ENCODE measurements around the gene CEND1.

Gene CEND1

DNA sequence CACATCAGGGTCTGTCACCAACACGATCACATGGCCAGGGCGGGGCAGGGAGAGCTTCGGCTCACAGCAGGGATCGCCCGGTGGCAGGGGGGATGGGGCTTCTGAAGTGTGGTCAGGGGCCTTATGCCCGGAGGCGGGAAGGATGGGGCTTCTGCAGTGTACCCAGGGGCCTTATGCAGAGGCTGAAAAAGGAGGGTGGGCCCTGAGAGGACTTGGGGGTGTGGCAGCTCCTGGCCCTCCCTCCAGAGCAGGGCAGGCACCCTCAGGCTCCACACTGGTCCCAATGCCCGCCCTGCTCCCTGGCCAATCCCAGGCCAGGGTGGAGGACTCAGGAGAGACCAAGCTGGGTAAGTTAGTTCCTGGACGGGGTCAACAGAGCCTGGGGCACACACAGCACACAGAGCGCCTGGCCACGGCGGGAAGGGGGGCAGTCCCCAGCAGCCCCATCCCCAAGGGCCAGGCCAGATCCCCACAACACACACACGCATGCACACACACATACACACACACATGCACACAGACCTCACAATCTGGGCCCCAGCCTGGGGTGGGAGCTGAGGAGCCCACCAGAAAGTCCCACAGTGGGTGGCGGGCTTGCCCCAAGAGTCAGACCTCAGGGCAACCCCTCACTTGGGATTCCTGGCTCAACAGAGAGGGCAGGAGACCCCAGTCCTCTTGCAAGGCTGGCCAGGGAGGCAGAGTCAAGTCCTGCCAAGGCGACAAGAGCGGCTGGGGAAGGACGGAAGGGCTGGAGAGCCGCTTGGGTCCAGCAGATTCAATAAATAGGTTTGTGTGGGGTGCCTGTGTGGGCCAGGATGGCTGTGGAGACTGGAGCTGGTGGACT, 1.1 kb upstream of the CEND1 start:
- Mint-ChIP-seq H3K4me1 (peaks cover 2 to 26% of the 10 kb centered on the region in 2 donors), H3K27me3 (peaks cover 3 to 12% of the 10 kb centered on the region in 2 donors), H3K27ac (peak overlapping the region; percentile 75), H3K36me3 (peaks cover 22 to 29% of the 10 kb centered on the region in 2 donors), H3K9me3 (no peaks in the 10 kb centered on the region), H3K4me3 (peak overlapping the region in 1 of 2 donors; percentile 25)
- DNase-seq: no peak
- ATAC-seq (replicated peaks): no peak

DNA sequence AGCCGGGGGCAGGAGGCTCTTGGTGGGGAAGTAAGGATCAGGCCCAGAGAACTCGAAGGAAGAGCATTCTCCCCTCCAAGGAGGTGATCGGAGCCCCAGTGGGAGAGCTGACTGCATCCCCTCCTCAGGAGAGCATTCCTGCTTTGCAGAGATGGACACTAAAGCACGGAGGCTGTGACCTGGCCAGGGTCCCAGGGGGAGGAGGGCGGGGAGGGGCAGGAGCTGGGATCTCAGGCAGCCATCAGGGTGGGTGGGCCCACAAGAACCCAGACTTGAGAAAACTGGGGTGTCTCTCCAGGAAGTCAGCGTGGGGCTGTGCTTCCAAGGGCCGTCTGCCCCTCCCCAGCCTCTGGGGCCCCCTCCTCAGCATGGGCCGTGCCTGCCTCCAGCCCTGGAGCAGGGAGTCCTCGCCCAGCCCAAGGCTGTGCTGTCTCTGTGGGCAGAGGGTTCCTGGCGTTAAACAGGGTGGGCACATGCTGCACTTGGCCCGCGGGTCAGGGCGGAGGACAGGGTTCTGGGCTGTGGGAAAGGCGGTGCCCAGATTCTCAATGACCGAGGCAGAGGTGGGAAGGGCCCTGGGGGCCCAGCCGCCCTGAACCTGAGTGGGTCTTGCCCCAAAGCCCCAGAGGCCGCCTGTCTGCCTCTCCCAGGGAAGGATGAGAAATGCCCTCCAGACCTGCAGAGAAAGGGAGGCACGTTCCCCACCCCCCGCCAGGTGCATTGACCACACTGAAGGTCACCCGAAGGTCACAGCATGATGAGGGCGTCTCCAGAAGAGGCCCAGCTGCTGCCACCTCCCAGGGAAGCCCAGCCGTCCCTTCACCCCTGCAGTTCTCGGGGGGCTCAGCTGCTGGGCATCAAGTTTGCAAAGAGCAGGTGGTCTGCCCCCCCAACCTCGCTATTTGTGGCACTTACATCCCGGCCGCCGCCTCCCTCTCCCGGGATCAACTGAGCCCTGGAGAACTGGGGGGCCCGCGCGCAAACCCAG, 643 bp downstream of the CEND1 start:
- H3K27ac Mint-ChIP-seq: peak overlapping the region; percentile 82
- H3K27me3 Mint-ChIP-seq: peaks cover 3 to 12% of the 10 kb centered on the region in 2 donors
- ATAC-seq (replicated peaks): peak in 1 of 2 donors; percentile 18
- H3K4me1 Mint-ChIP-seq: peaks cover 2 to 18% of the 10 kb centered on the region in 2 donors
- peak overlapping the region; percentile 47 to 62 for H3K4me3 Mint-ChIP-seq
- no peaks in the 10 kb centered on the region for H3K9me3 Mint-ChIP-seq
- no peak for DNase-seq
- peaks cover 22 to 29% of the 10 kb centered on the region in 2 donors for H3K36me3 Mint-ChIP-seq

DNA sequence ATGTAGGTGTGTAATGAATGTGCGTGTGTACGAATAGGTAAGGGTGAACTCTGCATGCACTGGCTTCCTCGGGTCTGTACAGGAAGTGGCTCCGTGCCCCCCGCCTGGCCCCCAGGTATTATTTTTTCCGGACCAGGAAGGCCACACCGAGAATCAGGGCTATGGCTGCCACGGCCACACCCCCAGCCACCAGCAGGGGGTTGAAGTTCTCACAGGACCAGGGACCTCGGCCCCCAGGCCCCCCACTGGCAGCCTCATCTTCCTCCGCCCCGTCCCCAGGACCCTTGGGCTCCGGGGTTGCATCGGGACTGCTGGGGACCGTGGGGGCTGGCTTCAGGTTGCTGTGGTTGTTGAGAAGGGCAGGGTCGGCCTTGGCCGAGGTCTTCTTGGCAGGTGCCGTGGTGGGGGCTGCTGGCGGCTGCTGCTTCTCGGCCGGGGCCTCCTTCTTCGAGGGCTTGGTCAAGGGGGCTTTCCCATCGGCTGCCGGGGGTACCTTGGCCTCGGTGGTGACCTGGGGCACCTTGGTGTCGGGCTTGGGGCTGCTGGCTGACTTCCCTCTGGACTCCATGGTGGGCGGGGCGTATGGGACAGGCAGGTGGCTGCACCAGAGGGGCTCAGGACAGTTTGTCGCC, 1.8 kb downstream of the CEND1 start:
- H3K4me1 Mint-ChIP-seq: peaks cover 2 to 24% of the 10 kb centered on the region in 2 donors

DNA sequence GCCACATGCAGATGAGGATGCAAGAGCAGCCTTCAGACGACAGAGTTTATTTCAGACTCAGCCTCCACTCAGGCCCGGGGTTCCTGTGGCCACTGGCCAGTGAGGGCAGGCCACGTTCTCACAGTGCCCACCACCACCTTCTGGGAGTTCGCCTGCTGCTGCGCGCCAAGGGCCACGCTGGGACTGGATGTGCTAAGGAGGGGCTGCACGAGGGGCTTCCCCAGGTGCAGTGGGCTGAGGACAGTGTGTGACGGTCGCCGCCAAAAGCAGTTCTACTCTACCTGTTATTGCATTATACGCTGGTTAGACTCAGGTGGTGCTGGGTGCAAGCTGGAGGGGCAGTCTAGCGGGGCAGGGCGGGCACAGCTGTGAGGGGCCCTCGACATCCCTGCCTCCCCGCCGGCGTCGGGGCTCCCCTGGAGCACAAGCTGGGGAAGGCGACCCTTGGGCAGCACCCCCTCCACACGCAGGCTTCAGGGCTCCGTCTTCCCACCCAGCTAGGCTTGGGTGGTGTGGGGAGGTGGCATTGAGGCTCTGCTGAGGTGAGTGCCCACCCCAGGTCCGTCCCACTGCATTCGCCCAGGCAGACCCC, 2.7 kb downstream of the CEND1 start:
- ATAC-seq (replicated peaks): no peak
- Mint-ChIP-seq H3K9me3 (no peaks in the 10 kb centered on the region), H3K27me3 (peaks cover 3 to 12% of the 10 kb centered on the region in 2 donors), H3K4me3 (no peak overlapping the region), H3K4me1 (peaks cover 2 to 24% of the 10 kb centered on the region in 2 donors), H3K27ac (no peak overlapping the region), H3K36me3 (peaks cover 18 to 24% of the 10 kb centered on the region in 2 donors)
- no peak for DNase-seq

More for the DNA sequence above, 1.8 kb downstream of the CEND1 start:
- no peaks in the 10 kb centered on the region for H3K9me3 Mint-ChIP-seq
- no peak for ATAC-seq (replicated peaks)
- peaks cover 22 to 29% of the 10 kb centered on the region in 2 donors for H3K36me3 Mint-ChIP-seq
- peaks cover 3 to 12% of the 10 kb centered on the region in 2 donors for H3K27me3 Mint-ChIP-seq
- no peak for DNase-seq
- peak overlapping the region; percentile 82 for H3K27ac Mint-ChIP-seq
- H3K4me3 Mint-ChIP-seq: no peak overlapping the region

- Mint-ChIP-seq H3K27me3 (peaks cover 3 to 12% of the 10 kb centered on the region in 2 donors), H3K4me3 (no peak overlapping the region), H3K36me3 (peaks cover 17 to 21% of the 10 kb centered on the region in 2 donors), H3K4me1 (peaks cover 2 to 24% of the 10 kb centered on the region in 2 donors), H3K9me3 (no peaks in the 10 kb centered on the region), H3K27ac (no peak overlapping the region)
- ATAC-seq (replicated peaks) (no peak), DNase-seq (no peak)
These were observed 3.4 kb downstream of the CEND1 start for GRCh38 chr11:786235-787083.

- H3K27ac Mint-ChIP-seq: no peak overlapping the region
- H3K9me3 Mint-ChIP-seq: no peaks in the 10 kb centered on the region
- no peak for DNase-seq
- ATAC-seq (replicated peaks): peak in 1 of 2 donors; percentile 69
- H3K27me3 Mint-ChIP-seq: peaks cover under 1 to 2% of the 10 kb centered on the region in 2 donors
- H3K4me3 Mint-ChIP-seq: no peak overlapping the region
- peaks cover 8 to 27% of the 10 kb centered on the region in 2 donors for H3K36me3 Mint-ChIP-seq
- peaks cover 6 to 25% of the 10 kb centered on the region in 2 donors for H3K4me1 Mint-ChIP-seq
These were observed 6.3 kb downstream of the CEND1 start for GRCh38 chr11:783581-784015.

GRCh38 chr11:782264-783174, 7.4 kb downstream of the CEND1 start:
- ATAC-seq (replicated peaks): no peak
- peaks cover 8 to 27% of the 10 kb centered on the region in 2 donors for H3K36me3 Mint-ChIP-seq
- H3K4me3 Mint-ChIP-seq: no peak overlapping the region
- no peak for DNase-seq
- H3K9me3 Mint-ChIP-seq: no peaks in the 10 kb centered on the region
- no peaks in the 10 kb centered on the region for H3K27me3 Mint-ChIP-seq
- no peak overlapping the region for H3K27ac Mint-ChIP-seq
- peaks cover 6 to 21% of the 10 kb centered on the region in 2 donors for H3K4me1 Mint-ChIP-seq

- H3K36me3 Mint-ChIP-seq: peaks cover 12 to 33% of the 10 kb centered on the region in 2 donors
- H3K9me3 Mint-ChIP-seq: no peaks in the 10 kb centered on the region
- no peak for ATAC-seq (replicated peaks)
- H3K27ac Mint-ChIP-seq: no peak overlapping the region
- peak overlapping the region in 1 of 2 donors; percentile 37 for H3K4me3 Mint-ChIP-seq
- DNase-seq: no peak
- no peaks in the 10 kb centered on the region for H3K27me3 Mint-ChIP-seq
- H3K4me1 Mint-ChIP-seq: peaks cover 14 to 39% of the 10 kb centered on the region in 2 donors
These were observed 9.8 kb downstream of the CEND1 start for GRCh38 chr11:779955-780532.

- no peaks in the 10 kb centered on the region for H3K9me3 Mint-ChIP-seq
- peaks cover 13 to 29% of the 10 kb centered on the region in 2 donors for H3K36me3 Mint-ChIP-seq
- no peaks in the 10 kb centered on the region for H3K27me3 Mint-ChIP-seq
- H3K4me3 Mint-ChIP-seq: peak overlapping the region; percentile 41 to 60
- H3K27ac Mint-ChIP-seq: no peak overlapping the region
- no peak for DNase-seq
- peaks cover 14 to 46% of the 10 kb centered on the region in 2 donors for H3K4me1 Mint-ChIP-seq
- ATAC-seq (replicated peaks): no peak
These were observed 10.6 kb downstream of the CEND1 start for GRCh38 chr11:778976-779954.

DNA sequence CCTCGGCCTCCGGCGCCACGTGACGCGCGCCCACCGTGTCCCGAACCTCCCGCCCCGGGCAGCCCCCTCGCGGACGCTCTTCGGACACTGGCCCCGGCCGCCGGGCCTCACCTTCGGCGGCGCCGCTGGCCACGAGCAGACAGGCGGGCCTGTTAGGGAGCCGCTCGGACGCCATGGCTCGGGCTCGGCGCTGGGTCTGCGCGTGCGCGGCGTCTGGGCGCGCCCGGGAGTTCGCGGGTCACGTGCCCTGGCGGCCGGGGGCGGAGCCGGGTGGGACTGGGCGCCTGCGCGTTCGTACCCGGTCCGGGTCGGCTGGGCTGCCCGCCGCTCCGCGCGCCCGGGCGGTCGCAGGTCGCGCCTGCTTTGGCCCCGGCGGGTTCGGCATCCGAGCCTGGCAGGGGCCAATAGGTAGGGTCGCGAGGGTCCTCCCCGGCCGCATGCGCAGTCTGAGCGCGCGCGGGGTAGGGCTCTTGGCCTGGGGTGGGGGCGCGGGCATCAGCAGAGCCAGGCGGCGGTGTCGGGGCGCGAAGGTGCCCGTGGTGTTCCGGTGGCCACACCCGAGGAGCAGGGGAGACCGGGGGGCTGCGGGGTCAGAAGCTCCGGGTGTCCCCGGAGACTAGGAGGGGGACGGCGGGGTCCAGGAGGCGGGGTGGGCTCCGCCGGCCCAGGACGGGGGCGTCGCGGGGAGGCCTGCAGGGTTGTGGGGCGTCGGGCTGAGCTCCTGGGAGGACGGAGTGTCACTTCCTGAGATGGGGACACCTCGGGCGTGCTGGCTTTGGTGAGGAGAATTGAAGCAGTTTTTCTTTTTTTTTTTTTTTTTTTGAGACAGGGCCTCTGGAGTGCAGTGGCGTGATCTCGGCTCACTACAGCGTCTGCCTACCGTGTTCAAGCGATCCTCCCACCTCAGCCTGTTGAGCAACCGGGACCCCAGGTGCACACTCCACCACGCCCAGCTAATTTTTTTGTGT, 12.3 kb downstream of the CEND1 start, which contains the start of gene GATD1:
GATD1 (minus strand) TSS at position 200 of the 968 bp plus-strand sequence; CDS start at position 175, 25 bp downstream.
- Mint-ChIP-seq H3K36me3 (peaks cover 15 to 26% of the 10 kb centered on the region in 2 donors), H3K27ac (peak within 1 kb of the TSS; percentile 94), H3K4me1 (peaks cover 15 to 47% of the 10 kb centered on the region in 2 donors), H3K4me3 (peak within 1 kb of the TSS; percentile 98 to 99), H3K9me3 (no peaks in the 10 kb centered on the region), H3K27me3 (no peaks in the 10 kb centered on the region)
- DNase-seq: peak; percentile 91
- ATAC-seq (replicated peaks): peak; percentile 86 to 87
